ENCODE data around the gene WNT8B. TPM values are rescaled to one million over a fixed set of nuclear protein-coding genes. Genes with fewer than 3 reads are reported as not detected.
A peak's percentile ranks its signal among the peaks of the same experiment; 100 is the strongest.

WNT8B gene
- total RNA-seq, result not detected
- long read RNA-seq, result 0 reads

- Histone ChIP-seq H3K4me1 (no peaks in the 10 kb centered on the region), H3K27me3 (peaks cover 8% of the 10 kb centered on the region), H3K27ac (no peak within 1 kb of the TSS), H3K9me3 (no peaks in the 10 kb centered on the region), H3K36me3 (no peaks in the 10 kb centered on the region), H3K4me3 (no peak within 1 kb of the TSS)
- intact Hi-C loops (cut with DNase I), result no loop called here
- DNase-seq, result no peak
- ATAC-seq, result no peak
- TF ChIP-seq CTCF (IDR thresholded peaks at IDR 0.05), result no peak
These were observed at the start of gene WNT8B for GRCh38 chr10:100462709-100463108. Gene WNT8B (plus strand): TSS chr10:100463009. CDS start chr10:100463169, 160 bp downstream.

GRCh38 chr10:100413173-100413572 lies 49.6 kb upstream of the WNT8B start:
- ATAC-seq (no peak), DNase-seq (no peak)
- Histone ChIP-seq H3K36me3 (no peaks in the 10 kb centered on the region), H3K4me3 (no peak overlapping the region), H3K4me1 (no peaks in the 10 kb centered on the region), H3K9me3 (no peaks in the 10 kb centered on the region), H3K27me3 (no peaks in the 10 kb centered on the region), H3K27ac (no peak overlapping the region)
- no peak for TF ChIP-seq CTCF (IDR thresholded peaks at IDR 0.05)
- intact Hi-C loops (cut with DNase I), result no loop called here

- Histone ChIP-seq H3K36me3 (no peaks in the 10 kb centered on the region), H3K27ac (no peak overlapping the region)
- intact Hi-C loops (cut with DNase I), result no loop called here
These were observed 42.8 kb upstream of the WNT8B start for GRCh38 chr10:100419911-100420449.

GRCh38 chr10:100427374-100427773 lies 35.4 kb upstream of the WNT8B start:
- no peak overlapping the region for H3K27ac ChIP-seq
- no peak for TF ChIP-seq CTCF (IDR thresholded peaks at IDR 0.05)
- H3K4me1 ChIP-seq, result no peaks in the 10 kb centered on the region
- H3K9me3 ChIP-seq, result no peaks in the 10 kb centered on the region
- DNase-seq (no peak), ATAC-seq (no peak)
- intact Hi-C loops (cut with DNase I), result no loop called here
- H3K36me3 ChIP-seq, result no peaks in the 10 kb centered on the region
- no peak overlapping the region for H3K4me3 ChIP-seq
- no peaks in the 10 kb centered on the region for H3K27me3 ChIP-seq

More at GRCh38 chr10:100419911-100420449, 42.8 kb upstream of the WNT8B start:
- DNase-seq (no peak), ATAC-seq (peak; percentile 70)
- Histone ChIP-seq H3K9me3 (no peaks in the 10 kb centered on the region), H3K4me3 (no peak overlapping the region), H3K4me1 (no peaks in the 10 kb centered on the region), H3K27me3 (no peaks in the 10 kb centered on the region)
- no peak for TF ChIP-seq CTCF (IDR thresholded peaks at IDR 0.05)

- no peaks in the 10 kb centered on the region for H3K9me3 ChIP-seq
- H3K4me1 ChIP-seq, result no peaks in the 10 kb centered on the region
- H3K27me3 ChIP-seq, result no peaks in the 10 kb centered on the region
- H3K36me3 ChIP-seq, result no peaks in the 10 kb centered on the region
- DNase-seq (peak; percentile 86), ATAC-seq (peak; percentile 100)
- no peak overlapping the region for H3K27ac ChIP-seq
- intact Hi-C loops (cut with DNase I), result loop anchor here (5.0 kb wide), 1 partner anchor 91 kb away; no protein-coding TSS in a partner anchor
- no peak overlapping the region for H3K4me3 ChIP-seq
- peak; percentile 99 for TF ChIP-seq CTCF (IDR thresholded peaks at IDR 0.05)
These were observed 29.3 kb upstream of the WNT8B start for GRCh38 chr10:100433253-100434240.

Measured in upper lobe of right lung (tissue), 1 donor.